Skeletal muscle satellite cell (primary cell): ENCODE measurements around the gene TYW1B.
"Not testable (repeated sequence)": the region's sequence is repeated elsewhere in the genome, so short reads cannot be mapped to it uniquely, and the experiment has no call there.

Source experiments
- H3K27me3 ChIP-seq: 2 replicates; pipeline ENCODE4 v1.7.0; 2013; ENCODE audit warnings: low read length; ENCODE audit not compliant: control insufficient read depth, insufficient read depth
- H3K36me3 ChIP-seq: 2 replicates; pipeline ENCODE4 v1.7.0; 2013; ENCODE audit warnings: mild to moderate bottlenecking, control low read depth, low read length; ENCODE audit not compliant: insufficient read depth
- H3K4me1 ChIP-seq: 2 replicates; pipeline ENCODE4 v1.7.0; 2013; ENCODE audit warnings: low read length; ENCODE audit not compliant: control insufficient read depth, insufficient read depth
- H3K4me2 ChIP-seq: 2 replicates; pipeline ENCODE4 v1.7.0; 2013; ENCODE audit warnings: mild to moderate bottlenecking, low read length
- H3K4me3 ChIP-seq: 2 replicates; pipeline ENCODE4 v1.7.0; 2013; ENCODE audit warnings: low read length
- H3K9ac ChIP-seq: 2 replicates; pipeline ENCODE4 v1.7.0; 2013; ENCODE audit warnings: mild to moderate bottlenecking, low read depth, low read length, moderate library complexity
- H3K9me3 ChIP-seq: replicated peaks from 2 replicates; pipeline ENCODE4 v1.7.0; 2013; ENCODE audit warnings: mild to moderate bottlenecking, control low read depth, low read length

TYW1B gene

GRCh38 chr7:72605863-72606431 is 222.1 kb downstream of the TYW1B start:
- not testable (repeated sequence) for H3K9me3 ChIP-seq, H3K27me3 ChIP-seq, H3K4me2 ChIP-seq, H3K36me3 ChIP-seq, H3K4me1 ChIP-seq, H3K9ac ChIP-seq, H3K4me3 ChIP-seq

- not testable (repeated sequence) for H3K9me3 ChIP-seq, H3K27me3 ChIP-seq, H3K4me1 ChIP-seq, H3K9ac ChIP-seq, H3K36me3 ChIP-seq, H3K4me2 ChIP-seq, H3K4me3 ChIP-seq
These were observed 223.0 kb downstream of the TYW1B start for GRCh38 chr7:72604771-72605611.

- H3K36me3 ChIP-seq, H3K9me3 ChIP-seq, H3K4me3 ChIP-seq, H3K4me2 ChIP-seq, H3K27me3 ChIP-seq, H3K9ac ChIP-seq, H3K4me1 ChIP-seq: not testable (repeated sequence)
These were observed 224.5 kb downstream of the TYW1B start for GRCh38 chr7:72603476-72603875.

- no peaks in the 10 kb centered on the region for H3K27me3 ChIP-seq
- H3K9ac ChIP-seq = no peak overlapping the region
- H3K4me2 ChIP-seq = no peak overlapping the region
- no peak overlapping the region for H3K4me3 ChIP-seq
- no peaks in the 10 kb centered on the region for H3K9me3 ChIP-seq
- no peaks in the 10 kb centered on the region for H3K36me3 ChIP-seq
- no peaks in the 10 kb centered on the region for H3K4me1 ChIP-seq
These were observed 224.9 kb downstream of the TYW1B start for GRCh38 chr7:72603073-72603472.

DNA sequence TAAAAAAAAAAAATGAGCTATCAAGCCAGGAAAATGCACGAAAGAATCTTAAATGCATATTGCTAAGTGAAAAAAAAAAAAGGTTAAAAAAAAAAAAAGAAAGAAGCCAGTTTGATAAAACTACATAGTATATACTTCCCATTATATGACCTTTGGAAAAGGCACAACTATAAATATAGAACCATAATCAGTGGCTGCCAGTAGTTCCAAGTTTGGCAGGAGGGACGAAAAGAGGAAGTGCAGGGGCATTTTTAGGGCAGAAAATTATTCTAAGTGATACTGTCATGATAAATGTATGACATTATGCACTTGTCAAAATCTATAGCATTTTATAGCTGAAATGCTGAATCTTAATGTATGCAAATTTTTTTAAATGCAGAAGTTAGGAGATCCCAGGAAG is 226.3 kb downstream of the TYW1B start:
- not testable (repeated sequence) for H3K36me3 ChIP-seq, H3K9ac ChIP-seq, H3K9me3 ChIP-seq, H3K4me2 ChIP-seq, H3K4me3 ChIP-seq, H3K4me1 ChIP-seq, H3K27me3 ChIP-seq

GRCh38 chr7:72590023-72590422 is 238.0 kb downstream of the TYW1B start:
- not testable (repeated sequence) for H3K4me3 ChIP-seq, H3K36me3 ChIP-seq, H3K4me1 ChIP-seq, H3K9ac ChIP-seq, H3K27me3 ChIP-seq, H3K4me2 ChIP-seq, H3K9me3 ChIP-seq

DNA sequence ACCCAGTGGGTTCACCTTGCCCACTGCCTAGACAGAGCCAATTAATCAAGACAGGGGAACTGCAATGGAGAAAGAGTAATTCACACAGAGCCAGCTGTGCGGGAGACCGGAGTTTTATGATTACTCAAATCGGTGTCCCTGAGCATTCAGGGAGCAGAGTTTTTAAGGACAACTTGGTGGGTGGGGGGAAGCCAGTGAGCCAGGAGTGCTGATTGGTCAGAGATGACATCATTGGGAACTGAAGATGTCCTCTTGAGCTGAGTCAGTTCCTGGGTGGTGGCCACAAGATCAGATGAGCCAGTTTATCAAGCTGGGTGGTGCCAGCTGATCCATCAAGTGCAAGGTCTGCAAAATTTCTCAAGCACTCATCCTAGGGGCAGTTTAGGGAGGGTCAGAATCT is 240.7 kb downstream of the TYW1B start:
- H3K4me1 ChIP-seq, H3K4me2 ChIP-seq, H3K27me3 ChIP-seq, H3K4me3 ChIP-seq, H3K9me3 ChIP-seq, H3K9ac ChIP-seq, H3K36me3 ChIP-seq: not testable (repeated sequence)

GRCh38 chr7:72584576-72584975 is 243.4 kb downstream of the TYW1B start:
- not testable (repeated sequence) for H3K4me2 ChIP-seq, H3K4me1 ChIP-seq, H3K4me3 ChIP-seq, H3K36me3 ChIP-seq, H3K27me3 ChIP-seq, H3K9ac ChIP-seq, H3K9me3 ChIP-seq

GRCh38 chr7:72583620-72584361 is 244.2 kb downstream of the TYW1B start:
- not testable (repeated sequence) for H3K9me3 ChIP-seq, H3K36me3 ChIP-seq, H3K9ac ChIP-seq, H3K4me3 ChIP-seq, H3K4me2 ChIP-seq, H3K27me3 ChIP-seq, H3K4me1 ChIP-seq

DNA sequence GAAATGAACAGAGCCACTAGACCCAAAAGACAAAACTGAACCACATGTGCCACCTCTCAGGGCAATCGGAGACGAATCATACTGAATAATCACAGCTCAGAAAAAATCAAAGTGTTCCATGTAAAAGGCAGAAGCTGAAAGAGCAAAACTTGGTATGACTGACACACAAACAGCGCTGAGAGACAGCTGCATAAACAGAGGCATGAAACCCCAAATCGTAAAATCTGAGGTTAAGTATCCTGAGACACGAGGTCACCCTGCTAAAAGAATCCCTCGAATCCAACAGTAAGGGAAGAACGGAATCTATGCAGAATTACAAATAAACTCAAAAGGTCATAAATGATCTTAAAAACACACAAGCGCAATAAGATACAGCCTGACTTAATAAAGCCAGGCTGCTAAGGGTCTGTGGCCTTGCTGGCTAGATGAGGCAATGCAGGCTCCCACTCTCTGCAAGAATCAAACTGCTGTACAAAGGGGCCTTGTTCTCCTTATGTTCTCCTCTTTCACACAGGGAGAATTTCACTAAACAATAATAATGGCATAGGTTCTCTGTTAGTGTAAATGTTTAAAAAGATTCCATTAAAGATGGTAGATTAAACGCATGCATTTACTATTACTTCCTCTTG is 247.7 kb downstream of the TYW1B start:
- not testable (repeated sequence) for H3K4me3 ChIP-seq, H3K9me3 ChIP-seq, H3K4me2 ChIP-seq, H3K9ac ChIP-seq, H3K4me1 ChIP-seq, H3K36me3 ChIP-seq, H3K27me3 ChIP-seq

- Histone ChIP-seq H3K27me3 (no peaks in the 10 kb centered on the region), H3K4me1 (peaks cover 3% of the 10 kb centered on the region), H3K4me2 (no peak overlapping the region), H3K36me3 (no peaks in the 10 kb centered on the region), H3K9ac (no peak overlapping the region), H3K4me3 (no peak overlapping the region), H3K9me3 (no peaks in the 10 kb centered on the region)
These were observed 250.9 kb downstream of the TYW1B start for GRCh38 chr7:72577107-72577506.
